Activated gamma-delta T cell treated with Interleukin-2 at 50 U/mL for 16 hours (primary cell): ENCODE results near the gene SURF4.
"Not testable (repeated sequence)": the region's sequence is repeated elsewhere in the genome, so short reads cannot be mapped to it uniquely, and the experiment has no call there.

Source experiments
- DNase-seq: peaks from one replicate; pipeline ENCODE4 v3.0.0-alpha.2; 2020

SURF4 gene

DNA sequence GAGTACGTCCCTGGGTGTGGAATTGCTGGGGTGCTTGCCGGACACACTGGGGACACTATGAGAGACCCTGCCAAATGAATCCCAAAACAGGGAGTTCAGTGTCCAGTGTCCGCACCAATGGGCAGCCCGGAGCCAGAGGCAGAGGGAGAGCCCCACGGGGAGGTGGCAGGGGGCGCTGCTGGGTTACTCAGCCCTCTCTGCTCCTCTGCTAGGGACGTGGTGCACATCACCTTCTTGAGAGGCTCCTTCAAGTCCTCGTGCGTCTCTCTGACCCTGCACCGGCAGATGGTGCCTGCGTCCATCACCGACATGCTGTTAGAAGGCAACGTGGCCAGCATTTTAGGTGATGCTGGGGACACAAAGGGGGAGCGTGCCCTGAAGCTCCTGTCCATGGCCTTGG, 21.1 kb upstream of the SURF4 start:
- DNase-seq, result no peak

DNA sequence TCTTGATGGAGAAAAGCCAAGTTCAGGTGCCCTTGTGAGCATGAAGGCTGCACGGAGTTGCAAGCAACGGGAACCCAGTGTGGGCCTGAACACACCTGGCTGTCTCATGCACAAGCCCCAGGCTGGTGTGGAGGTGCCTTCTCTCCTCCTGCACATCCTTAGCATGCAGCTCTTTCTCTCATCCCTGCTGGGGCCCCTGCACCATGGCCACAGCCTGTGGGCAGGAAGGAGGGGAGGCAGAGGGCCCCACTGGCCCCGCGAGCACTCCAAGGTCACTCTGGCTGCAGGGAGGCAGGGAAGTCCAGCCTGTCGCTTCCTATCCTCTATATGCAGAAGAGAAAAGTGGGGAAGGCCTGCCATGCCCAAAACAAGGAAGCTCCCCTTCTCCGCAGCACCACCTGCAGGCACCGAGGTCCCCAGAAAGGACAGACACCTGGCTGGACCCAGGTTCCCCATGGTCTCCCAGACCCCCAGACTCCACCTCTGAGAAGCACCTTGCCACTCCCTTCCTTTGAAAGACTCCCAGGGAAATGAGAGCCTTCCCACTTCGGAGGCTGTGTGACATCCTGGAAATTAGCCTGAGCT, 18.9 kb upstream of the SURF4 start:
- no peak for DNase-seq

DNA sequence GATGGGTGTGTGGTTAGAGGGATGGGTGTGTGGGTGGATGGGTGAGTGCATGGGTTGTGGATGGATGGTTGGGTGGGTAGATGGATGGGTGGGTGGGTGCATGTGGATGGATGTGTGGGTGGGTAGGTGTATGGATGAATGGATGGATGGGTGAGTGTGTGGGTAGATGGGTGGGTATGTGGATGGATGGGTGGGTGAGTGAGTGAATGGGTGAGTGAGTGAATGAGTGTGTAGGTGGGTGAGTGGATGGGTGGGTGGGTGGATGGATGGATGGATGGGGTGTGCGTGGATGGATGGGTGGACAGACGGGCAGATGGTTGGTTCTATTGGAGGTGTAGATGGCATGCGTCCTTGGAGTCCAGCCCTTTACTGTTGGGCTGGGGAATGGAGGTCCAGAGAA, 17.5 kb upstream of the SURF4 start:
- no peak for DNase-seq

DNA sequence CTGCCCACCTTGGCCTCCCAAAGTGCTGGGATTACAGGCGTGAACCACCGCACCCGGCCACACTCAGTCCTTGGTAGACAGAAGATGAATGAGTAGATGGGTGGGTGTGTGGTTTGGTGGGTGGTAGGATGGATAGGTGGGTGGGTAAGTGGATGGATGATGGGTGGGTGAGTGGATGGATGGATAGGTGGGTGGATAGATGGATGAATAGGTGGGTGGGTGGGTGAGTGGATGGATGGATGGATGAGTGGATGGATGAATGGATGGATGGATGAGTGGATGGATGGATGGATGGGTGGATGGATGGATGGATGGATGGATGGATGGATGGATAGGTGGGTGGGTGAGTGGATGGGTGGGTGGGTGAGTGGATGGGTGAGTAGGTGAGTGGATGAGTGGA, 16.4 kb upstream of the SURF4 start:
- not testable (repeated sequence) for DNase-seq

DNA sequence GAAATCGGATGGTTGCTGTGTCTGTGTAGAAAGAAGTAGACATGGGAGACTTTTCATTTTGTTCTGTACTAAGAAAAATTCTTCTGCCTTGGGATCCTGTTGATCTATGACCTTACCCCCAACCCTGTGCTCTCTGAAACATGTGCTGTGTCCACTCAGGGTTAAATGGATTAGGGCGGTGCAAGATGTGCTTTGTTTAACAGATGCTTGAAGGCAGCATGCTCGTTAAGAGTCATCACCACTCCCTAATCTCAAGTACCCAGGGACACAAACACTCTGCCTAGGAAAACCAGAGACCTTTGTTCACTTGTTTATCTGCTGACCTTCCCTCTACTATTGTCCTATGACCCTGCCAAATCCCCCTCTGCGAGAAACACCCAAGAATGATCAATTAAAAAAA, 15.6 kb upstream of the SURF4 start:
- DNase-seq, result not testable (repeated sequence)

DNA sequence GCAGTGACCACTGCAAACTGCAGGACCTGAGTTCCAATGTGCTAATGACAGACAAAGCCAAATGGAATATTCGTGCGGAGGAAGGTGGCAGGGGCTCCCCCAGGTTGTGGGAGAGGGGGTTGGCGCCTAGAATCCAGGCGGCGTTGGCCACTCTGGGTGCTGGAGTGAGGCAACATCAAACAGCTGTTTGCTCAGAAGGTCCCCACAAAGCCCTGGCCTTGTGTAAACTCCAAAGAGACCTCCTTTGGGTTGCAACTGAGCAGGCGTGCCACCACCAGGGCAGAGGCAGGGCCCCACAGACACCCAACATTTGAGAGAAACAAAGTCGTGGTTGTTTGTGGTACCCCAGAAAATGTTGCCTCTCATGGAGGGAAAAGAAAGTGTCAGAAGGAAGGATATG, 14.9 kb upstream of the SURF4 start:
- DNase-seq, result no peak

DNA sequence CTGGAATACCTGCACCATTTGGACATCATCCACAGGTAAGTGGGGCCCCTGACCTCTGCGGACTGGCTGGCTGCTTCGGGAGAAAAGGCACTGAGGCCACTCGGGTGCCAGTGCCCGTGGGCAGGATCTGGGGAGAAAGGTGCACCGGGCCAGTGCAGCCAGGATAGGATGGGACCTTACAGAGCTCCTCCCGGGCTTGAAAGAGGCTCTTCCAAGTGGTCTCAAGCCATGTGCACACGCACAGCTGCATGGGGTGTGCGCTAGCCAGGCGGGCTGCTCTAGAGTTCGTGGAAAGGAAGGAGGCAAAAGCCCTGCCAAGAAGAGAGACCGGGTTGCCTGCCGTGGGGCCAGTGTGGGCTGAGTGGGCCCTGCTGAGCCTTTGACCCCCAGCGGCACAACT, 13.7 kb upstream of the SURF4 start:
- DNase-seq, result no peak

DNA sequence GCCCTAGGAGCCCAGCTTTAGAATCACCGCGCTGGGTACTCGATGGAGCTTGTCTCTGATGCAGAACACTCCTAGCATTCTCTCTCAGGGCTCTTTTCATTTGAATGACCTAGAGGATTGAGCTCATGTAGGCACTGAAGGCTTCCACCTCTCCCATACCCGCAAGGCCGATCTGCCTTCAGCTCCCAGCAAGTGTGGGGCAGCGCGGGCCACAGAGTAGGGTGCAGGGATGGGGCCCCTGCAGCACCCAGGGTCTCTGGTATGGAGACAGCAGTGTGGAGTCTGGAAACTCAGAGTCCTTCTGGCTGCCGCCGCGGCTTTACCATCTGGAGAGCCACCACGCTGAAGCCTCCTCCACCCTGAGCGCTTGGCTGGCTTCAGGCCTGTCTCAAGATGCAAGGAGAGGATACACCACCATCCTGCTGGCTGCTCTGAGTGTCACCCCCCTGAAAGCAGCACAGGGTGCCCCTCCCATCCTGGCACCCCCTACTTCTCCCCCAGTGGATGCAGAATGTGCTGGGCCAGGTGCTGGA, 13.2 kb upstream of the SURF4 start:
- DNase-seq, result no peak

DNA sequence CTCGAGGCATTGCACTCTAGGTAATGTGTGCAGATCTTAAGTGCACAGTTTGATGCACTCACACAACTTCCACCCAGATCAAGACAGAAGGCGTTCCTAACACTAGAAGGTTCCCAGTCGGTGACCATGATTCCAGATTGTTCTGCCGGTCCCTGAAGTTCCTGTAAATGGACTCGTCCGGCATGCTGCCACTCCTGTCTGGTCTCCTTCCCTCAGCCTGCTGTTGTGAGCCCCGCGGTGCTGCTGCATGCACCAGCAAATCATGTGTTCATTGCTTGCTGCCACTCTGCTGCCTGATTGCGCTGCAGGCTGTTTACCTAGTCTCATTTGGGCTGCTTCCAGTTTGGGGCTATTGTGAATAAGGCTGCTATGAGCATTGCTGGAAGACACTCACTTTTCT, 11.8 kb upstream of the SURF4 start:
- no peak for DNase-seq

DNA sequence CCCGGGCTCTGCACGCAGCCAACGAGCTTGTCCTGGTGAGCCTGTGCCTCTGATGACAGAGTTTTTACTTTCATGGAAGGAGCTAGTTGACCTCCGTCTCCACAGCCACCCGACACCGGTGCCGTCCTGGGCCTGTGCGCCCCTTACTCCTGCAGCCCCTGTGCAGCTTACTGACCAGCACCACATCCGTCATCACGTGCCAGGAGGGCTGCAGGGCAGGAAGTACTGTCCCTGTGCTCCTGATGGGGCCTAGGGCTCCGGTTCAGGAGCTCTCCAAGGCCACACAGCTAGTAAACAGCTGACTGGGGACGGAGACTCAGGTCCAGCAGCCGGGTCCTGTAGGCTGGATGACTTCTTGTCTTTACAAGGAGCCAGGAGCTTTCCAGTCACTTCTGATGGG, 10.5 kb upstream of the SURF4 start:
- DNase-seq, result no peak

DNA sequence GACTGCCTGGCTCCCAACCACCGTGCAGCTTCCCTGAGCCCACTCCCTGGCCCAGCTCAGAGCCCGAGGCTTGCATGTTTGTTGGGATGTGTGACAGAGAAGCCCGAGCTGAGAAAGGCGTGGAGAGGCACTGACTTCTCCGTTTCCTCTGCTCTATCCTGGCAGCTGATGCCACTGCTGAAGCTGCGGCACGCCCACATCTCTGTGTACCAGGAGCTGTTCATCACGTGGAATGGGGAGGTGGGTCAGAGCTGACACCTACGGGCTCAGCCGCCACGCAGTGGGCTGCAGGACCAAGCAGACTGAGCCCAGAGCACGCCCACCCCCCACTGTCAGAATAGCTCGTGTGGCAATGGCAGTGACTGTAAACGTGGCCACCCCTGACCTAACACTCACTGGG, 9.6 kb upstream of the SURF4 start:
- DNase-seq, result no peak

DNA sequence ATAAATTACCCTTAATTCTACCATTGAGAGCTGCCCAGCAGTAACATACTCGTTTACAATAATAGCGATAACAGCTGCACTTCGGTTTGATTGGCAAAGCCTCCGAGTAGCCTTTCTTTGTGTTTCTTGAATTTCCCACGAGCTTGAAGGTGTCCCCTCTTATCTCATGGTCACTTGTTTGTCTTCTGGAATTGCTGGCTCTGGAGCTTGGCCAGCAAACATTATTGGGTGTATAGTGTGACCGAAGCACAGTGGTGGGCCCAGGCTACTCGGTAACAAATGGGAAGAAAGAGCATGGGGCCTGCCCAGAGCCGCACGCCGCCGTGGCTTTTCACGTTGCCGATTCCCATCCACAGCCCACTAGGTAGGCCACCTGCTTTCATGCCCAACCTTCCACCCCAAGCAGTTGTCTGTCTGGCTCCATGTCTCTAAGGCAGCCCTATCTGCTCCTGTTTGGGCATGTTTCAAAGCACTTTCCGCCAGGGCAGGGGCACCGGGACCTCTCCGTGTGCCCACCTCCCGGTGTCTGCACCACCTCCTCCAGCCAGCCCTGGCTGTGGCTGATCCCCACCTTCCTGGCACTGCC, 9.0 kb upstream of the SURF4 start:
- DNase-seq, result no peak

DNA sequence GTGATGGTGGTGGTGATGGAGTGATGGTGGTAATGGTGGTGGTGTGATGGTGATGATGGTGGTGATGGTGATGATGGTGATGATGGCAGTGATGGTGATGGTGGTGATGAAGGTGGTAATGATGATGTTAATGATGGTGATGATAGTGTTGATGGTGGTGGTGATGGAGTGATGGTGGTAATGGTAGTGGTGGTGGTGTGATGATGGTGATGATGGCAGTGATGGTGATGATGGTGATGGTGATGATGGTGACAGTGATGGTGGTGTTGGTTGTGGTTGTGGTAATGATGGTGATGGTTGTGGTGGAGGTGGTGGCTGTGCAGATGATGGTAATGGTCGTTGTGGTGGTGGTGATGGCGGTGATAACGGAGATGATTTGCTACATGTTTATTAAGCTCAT, 7.6 kb upstream of the SURF4 start:
- DNase-seq, result no peak

DNA sequence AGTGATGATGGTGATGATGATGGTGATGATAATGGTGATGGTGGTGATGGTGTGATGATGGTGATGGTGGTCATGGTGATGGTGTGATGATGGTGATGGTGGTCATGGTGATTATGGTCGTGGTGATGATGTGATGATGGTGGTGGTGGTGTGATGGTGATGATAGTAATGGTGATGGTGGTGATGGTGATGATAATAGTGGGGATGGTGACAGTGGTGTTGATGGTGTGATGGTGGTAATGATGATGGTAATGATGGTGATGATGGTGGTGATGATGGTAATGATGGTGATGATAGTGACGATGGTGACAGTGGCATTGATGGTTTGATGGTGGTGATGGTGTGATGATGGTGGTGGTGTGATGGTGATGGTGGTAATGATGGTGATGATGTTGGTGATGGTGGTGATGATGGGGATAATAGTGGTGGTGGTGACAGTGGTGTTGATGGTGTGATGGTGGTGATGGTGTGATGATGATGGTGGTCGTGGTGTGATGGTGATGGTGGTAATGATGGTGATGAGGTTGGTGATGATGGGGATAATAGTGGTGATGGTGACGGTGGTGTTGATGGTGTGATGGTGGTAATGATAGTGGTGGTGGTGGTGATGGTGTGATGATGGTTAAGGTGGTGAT, 6.8 kb upstream of the SURF4 start:
- no peak for DNase-seq

DNA sequence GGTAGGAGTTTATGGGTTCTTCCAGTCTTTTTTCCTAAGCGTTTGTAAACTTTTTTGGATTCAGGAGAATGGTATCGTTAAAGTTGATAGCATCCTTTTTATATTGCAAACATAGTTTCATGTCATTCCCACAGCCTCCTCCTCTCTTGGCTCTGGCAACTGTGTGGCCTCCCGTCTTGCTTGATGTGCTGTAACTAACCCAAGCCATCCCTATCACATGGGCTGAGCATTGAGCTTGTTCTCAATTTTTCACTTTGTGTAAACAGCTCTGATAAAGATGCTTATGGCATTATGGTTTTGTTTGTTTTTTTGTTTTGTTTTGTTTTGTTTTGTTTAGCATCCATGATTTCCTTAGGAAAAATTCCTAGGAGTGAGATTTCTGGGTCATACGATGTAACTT, 4.9 kb upstream of the SURF4 start:
- no peak for DNase-seq

DNA sequence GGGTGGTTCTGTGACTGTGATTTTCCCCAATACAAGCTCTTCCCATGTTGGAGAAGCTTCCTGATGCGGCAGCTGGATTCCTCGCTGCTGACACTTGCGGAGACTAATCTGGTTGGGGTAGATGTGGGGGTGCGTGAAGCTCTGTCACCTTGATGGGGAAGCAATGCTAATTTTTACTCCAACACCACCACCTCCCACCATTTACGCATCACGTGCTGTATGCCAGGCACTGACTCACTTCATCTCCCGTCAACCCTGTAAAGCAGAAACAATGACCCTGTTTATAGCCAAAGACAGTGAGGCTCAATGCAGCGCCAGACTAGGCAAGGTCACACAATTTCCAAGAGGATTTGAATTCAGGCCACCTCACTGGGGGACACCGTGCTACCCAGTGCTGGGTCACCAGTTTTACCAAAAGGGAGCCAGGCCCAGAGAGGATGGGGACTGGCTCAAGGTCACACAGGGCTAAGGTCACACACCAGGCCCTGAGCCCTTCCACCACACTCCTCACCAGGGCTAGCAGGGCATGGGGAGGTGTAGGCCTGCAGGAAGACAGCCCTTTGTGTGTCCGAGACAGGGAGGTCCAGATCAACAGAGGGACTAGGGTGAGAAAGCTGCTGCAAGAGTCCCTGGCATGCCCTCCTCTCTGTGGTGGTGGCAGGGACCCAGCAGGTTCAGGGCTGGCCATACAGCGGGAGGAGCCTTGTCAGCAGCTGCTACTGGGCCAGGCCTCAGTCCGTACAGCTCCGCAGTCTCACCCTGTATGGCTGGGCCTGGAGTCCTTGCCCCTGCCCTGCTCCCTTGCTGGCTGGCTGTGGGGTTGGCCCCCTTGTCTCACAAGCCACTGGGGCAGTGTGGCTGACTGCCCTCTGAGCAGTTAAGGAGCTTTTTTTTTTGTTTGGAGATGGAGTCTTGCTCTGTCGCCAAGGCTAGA, 3.6 kb upstream of the SURF4 start:
- DNase-seq, result no peak

DNA sequence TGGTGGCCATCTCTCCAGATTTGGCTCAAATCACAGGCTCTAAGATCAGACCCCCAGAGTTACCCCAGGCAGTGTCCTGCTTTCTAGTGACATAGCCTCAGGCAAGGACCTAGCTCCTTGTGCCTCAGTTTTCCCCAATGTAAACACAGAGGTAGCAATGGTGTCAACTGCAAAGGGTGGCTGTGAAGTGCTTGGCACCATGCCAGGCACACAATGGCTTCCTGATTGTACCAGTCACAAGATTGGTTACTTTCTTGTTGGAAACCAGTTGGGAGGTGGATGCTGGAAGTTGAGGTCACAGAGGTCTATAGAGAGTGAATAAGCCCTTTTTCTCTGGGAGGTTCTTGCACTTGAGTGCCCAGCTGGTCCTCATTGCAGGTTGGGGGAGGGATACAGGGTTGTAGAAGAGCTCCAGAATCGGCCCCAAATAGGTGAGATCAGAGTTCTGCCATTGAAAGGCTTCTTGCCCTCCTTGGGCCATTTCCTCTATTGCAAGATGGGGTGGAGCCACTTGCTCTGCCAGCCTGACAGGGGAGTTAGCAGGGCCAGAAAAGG, 2.6 kb upstream of the SURF4 start:
- no peak for DNase-seq

DNA sequence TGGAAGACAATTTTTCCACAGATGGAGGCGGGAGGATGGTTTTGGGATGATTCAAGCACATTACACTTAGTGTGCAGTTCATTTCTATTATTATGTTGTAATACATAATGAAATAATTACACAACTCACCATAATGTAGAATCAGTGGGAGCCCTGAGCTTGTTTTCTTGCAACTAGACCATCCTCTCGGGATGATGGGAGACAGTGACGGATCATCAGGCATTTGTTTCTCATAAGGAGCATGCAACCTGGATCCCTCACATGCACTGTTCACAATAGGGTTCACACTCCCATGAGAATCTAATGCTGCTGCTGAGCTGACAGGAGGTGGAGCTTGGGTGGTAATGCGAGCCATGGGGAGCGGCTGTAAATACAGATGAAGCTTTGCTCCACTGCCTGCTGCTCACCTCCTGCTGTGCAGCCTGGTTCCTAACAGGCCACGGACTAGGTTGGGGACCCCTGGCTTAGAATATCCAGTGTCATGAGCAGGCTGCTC, 1.9 kb upstream of the SURF4 start:
- no peak for DNase-seq

DNA sequence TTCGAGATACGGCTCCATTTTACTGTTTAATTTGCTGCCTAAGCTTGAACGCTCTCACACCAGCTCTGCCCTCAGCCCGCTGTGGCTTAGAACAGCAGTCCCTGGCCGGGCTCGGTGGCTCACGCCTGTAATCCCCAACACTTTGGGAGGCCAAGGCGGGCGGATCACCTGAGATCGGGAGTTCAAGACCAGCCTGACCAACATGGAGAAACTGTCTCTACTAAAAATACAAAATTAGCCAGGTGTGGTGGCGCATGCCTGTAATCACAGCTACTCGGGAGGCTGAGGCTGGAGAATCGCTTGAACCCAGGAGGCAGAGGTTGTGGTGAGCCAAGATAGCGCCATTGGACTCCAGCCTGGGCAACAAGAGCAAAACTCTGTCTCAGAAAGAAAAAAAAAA, 1.4 kb upstream of the SURF4 start:
- DNase-seq, result not testable (repeated sequence)

DNA sequence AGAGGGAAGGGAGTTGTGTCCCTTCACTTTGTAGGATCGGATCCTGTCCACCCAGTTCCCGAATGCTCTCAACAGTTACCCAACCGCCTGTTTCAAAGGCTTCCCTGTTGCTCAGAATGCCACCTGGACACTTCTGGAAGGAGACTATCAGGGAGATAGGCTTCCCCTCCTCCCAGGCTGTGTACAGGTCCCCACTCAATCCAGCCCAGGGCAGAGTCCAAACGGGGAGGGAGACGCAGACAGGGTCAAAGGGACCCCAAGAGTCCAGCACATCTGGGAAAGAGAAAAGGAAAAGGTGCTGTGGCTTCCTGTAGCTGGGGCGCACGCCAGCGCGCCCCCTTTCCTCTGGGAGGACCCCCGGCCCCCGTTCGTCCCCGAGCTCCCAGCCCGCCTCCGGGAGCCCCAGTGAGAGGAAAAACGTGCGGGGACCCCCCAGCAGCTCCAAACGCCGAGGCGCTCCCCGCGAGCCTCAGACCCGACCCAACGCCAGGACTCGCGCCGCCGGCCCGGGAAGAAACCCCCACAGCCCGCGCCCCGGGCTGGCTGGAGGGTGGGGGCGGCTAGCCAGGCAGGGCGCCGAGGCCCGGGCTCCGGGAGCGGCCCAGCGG, 640 bp downstream of the SURF4 start:
- no peak for DNase-seq

DNA sequence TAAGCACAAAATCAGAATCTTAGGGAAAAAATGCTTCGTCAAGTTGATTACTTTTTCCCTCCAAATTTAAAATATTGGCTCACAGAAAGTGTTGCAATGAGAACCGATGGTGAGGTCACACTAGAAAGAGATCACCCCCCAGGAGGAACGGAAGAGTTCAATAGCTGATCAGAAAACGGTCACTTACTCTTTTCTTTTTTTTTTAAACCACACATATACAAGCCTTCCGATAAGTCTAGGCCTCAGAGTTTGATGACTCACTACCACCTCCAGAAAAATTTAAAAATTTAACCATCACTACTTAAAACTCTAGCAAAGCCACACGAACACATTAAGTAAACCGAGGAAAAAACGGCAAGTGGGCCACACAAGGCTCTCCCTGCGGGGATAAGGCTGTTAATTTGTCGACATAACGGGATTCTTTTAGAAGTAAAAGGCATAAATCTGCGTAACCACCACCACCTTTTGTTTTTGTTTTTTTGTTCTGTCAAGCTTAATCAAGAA, 1.2 kb downstream of the SURF4 start:
- DNase-seq, result no peak

DNA sequence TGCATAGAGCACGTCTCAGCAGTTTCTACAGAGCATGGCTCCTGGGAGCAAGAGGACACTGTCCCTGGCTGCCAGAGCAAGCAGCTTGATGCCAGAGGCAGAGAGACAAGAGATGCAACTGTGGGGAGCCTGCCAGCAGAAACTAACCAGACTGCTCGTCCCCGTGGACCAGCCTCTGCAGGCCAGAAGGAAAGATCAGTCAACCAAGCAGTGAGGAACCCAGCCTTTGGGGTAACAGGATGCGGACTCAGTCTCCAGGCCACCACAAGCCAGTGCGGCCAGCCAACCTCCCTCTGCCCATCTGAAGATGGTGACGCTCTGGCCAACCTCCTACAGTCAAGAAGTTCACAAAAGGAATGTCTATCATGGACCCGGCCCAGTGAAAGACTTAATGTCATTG, 3.7 kb downstream of the SURF4 start:
- DNase-seq, result no peak
